ENCODE results near the gene MYMK. TPM values are rescaled to one million over a fixed set of nuclear protein-coding genes. Genes with fewer than 3 reads are reported as not detected.

The MYMK gene
- total RNA-seq, 1 experiment from 2014 or later = not detected

DNA sequence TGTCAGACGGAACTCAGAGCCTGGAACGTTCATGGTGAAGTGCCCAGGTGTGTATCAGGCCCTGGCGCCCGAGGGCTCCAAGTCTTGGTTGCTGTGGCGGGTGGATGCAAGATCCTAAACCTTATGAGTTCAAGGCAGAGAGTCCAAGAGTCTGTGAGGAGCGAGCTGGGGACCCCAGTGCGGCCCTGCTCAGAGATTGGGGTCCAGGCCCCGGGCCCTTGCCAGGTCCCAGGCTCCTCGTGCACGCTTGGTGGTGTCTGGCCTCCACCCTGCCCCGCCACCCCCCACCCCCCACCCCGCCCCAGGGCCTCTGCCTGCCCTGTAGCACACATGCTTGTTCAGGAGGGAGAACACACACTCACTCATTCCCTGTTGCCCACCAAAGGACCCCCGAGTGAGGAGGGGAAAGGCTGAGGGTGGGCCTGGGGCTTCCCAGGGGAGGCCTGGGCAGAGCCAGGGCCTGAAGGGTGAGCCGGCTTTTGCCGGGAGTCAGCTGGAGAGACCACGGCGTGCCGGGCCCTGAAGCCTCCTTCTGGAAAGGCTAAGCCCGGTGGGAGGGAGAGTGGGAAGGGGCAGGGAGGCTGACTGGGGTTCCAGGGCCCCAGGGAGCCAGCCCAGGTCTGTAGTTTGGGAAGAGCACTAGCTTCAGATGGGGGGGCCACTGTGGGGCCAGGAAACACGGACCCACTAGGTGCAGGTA lies 47.3 kb upstream of the MYMK start:
- no peak overlapping the region for H3K27ac Mint-ChIP-seq (ENCODE audit: unreplicated experiment)
- no peaks in the 10 kb centered on the region for H3K9me3 Mint-ChIP-seq (ENCODE audit: unreplicated experiment)
- CTCF ChIA-PET = no interaction called here
- intact Hi-C loops (cut with micrococcal nuclease; ENCODE audit: unreplicated experiment) = no loop called here
- Histone ChIP-seq H3K36me3 (ENCODE audit: control insufficient read depth, insufficient read depth, low read length) (no peaks in the 10 kb centered on the region), H3K9me3 (no peaks in the 10 kb centered on the region), H3K27me3 (replicated peaks; ENCODE audit: control insufficient read depth, insufficient read depth, low read length) (no peaks in the 10 kb centered on the region), H3K4me1 (no peaks in the 10 kb centered on the region), H3K4me3 (ENCODE audit: low read depth, low read length) (no peak overlapping the region)
- peaks cover 4% of the 10 kb centered on the region for H3K27me3 Mint-ChIP-seq (ENCODE audit: insufficient read depth, unreplicated experiment)
- BruUV-seq (replicated peaks) = no TSS peak
- POLR2A ChIA-PET = no interaction called here
- no peak for DNase-seq
- H3K4me1 Mint-ChIP-seq (ENCODE audit: low read depth, unreplicated experiment) = no peaks in the 10 kb centered on the region
- H3K36me3 Mint-ChIP-seq (ENCODE audit: insufficient read depth, unreplicated experiment) = no peaks in the 10 kb centered on the region
- TF ChIP-seq CTCF (IDR thresholded peaks at IDR 0.05; ENCODE audit: insufficient read depth in 1 of 2, low read depth in 1 of 2, low read length in 1 of 2, severe bottlenecking in 1 of 2, unreplicated experiment in 1 of 2) = no peak
- no peak overlapping the region for H3K4me3 Mint-ChIP-seq (ENCODE audit: unreplicated experiment)

DNA sequence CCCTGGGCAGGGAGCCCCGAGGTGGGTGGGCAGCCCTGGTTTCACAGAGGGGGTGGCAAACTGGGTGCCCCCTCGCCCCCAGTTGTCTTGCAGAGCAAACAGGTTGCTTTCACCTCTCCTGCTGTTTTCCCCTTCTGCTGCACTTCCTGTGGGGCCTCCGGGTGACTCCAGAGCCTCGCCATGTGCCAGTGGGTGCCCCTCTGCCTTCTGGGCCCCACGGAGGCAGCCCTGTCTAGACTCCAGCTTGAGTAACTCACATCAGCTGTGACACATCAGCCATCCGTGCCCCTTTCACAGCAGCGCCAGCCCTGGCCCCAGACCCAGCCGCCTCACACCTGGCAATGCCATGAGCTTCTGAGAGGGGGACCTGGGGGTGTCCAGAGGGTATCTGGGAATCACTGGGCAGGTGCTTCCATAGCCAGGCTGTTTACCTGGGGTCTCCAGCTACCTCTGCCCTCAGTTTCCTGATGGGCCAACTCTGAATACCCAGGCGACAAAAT lies 46.7 kb upstream of the MYMK start:
- Histone ChIP-seq H3K9me3 (no peaks in the 10 kb centered on the region), H3K27me3 (replicated peaks; ENCODE audit: control insufficient read depth, insufficient read depth, low read length) (no peaks in the 10 kb centered on the region), H3K4me1 (no peaks in the 10 kb centered on the region), H3K36me3 (ENCODE audit: control insufficient read depth, insufficient read depth, low read length) (no peaks in the 10 kb centered on the region), H3K4me3 (ENCODE audit: low read depth, low read length) (no peak overlapping the region)
- Mint-ChIP-seq H3K4me1 (ENCODE audit: low read depth, unreplicated experiment) (no peaks in the 10 kb centered on the region), H3K36me3 (ENCODE audit: insufficient read depth, unreplicated experiment) (no peaks in the 10 kb centered on the region), H3K27me3 (ENCODE audit: insufficient read depth, unreplicated experiment) (peaks cover 4% of the 10 kb centered on the region), H3K4me3 (ENCODE audit: unreplicated experiment) (no peak overlapping the region), H3K27ac (ENCODE audit: unreplicated experiment) (no peak overlapping the region), H3K9me3 (ENCODE audit: unreplicated experiment) (no peaks in the 10 kb centered on the region)
- BruUV-seq (replicated peaks) = no TSS peak
- intact Hi-C loops (cut with micrococcal nuclease; ENCODE audit: unreplicated experiment) = no loop called here
- no peak for TF ChIP-seq CTCF (IDR thresholded peaks at IDR 0.05; ENCODE audit: insufficient read depth in 1 of 2, low read depth in 1 of 2, low read length in 1 of 2, severe bottlenecking in 1 of 2, unreplicated experiment in 1 of 2)
- POLR2A ChIA-PET = no interaction called here
- CTCF ChIA-PET = no interaction called here
- no peak for DNase-seq

DNA sequence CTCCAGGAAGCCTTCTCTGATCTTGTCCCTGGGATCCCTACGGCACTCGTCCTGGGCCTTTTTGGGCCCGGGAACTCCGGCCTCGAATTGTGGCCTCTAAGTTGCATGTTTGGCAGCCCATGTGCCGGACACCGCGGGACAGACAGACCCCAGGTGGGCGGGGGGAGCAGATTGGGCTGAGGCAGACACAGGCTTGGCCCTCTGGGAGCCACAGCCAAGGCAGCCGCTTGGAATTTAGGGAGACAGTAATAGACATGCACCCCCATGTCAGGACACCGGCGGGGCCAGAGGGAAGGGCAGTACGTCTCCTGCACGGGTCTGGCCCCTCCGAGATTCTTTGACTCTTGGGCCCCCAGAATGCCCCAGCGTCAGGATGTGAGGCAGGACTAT lies 45.9 kb upstream of the MYMK start:
- H3K36me3 Mint-ChIP-seq (ENCODE audit: insufficient read depth, unreplicated experiment) = no peaks in the 10 kb centered on the region
- no peak overlapping the region for H3K4me3 Mint-ChIP-seq (ENCODE audit: unreplicated experiment)
- Histone ChIP-seq H3K27me3 (replicated peaks; ENCODE audit: control insufficient read depth, insufficient read depth, low read length) (no peaks in the 10 kb centered on the region), H3K36me3 (ENCODE audit: control insufficient read depth, insufficient read depth, low read length) (no peaks in the 10 kb centered on the region), H3K9me3 (no peaks in the 10 kb centered on the region), H3K4me3 (ENCODE audit: low read depth, low read length) (no peak overlapping the region), H3K4me1 (no peaks in the 10 kb centered on the region)
- intact Hi-C loops (cut with micrococcal nuclease; ENCODE audit: unreplicated experiment) = no loop called here
- ChIA-PET POLR2A (no interaction called here), CTCF (no interaction called here)
- BruUV-seq (replicated peaks) = no TSS peak
- no peak for DNase-seq
- no peak for TF ChIP-seq CTCF (IDR thresholded peaks at IDR 0.05; ENCODE audit: insufficient read depth in 1 of 2, low read depth in 1 of 2, low read length in 1 of 2, severe bottlenecking in 1 of 2, unreplicated experiment in 1 of 2)
- H3K4me1 Mint-ChIP-seq (ENCODE audit: low read depth, unreplicated experiment) = no peaks in the 10 kb centered on the region
- H3K9me3 Mint-ChIP-seq (ENCODE audit: unreplicated experiment) = no peaks in the 10 kb centered on the region
- H3K27ac Mint-ChIP-seq (ENCODE audit: unreplicated experiment) = no peak overlapping the region
- H3K27me3 Mint-ChIP-seq (ENCODE audit: insufficient read depth, unreplicated experiment) = peaks cover 4% of the 10 kb centered on the region
